ENCODE data around the gene ZNF785.

Gene ZNF785

DNA sequence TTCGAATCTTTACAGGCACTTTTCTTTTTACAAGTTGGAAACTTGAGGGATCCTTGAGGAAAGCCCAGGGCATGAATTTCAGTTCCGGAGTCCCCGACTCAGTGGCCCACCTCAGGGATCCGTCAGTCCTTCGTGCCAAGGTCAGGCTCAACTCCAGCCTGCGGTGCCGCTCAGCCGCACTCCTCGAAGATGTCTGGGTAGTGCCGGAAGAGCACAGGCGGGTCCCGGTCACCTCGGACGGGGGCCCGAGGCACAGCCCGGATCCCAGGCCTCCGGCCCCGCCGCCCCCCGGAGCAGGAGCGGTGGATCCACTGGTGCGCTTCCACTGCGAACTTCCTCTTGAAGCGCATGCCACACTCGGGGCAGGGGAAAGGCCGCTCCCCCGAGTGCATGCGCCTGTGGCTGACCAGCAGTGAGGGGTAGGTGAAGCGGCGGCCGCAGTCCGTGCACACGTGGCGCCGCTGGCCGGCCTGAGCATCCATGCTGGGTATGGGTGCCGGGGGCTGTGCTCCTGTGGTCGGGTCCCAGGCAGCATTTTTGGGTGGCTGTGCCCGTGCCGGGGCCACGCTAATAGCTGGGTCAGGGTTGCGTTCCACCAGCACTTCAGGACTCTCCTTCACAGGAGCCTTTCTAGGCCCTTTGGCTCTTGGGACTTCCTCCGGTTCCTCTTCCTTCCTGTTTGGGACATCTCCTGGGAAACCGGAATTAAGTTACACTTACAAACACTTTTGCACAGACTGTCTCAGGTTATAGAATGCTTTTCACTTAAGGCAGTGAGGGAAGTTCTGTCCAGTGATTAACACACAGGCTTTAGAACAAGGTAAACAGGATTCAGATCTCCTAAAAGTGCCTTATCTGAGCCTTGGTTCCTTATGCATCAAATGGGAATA, 15.5 kb downstream of the ZNF785 start:
- no peak for DNase-seq (ENCODE audit: low read depth)
- H3K4me3 ChIP-seq (ENCODE audit: low read depth, low read length): no peak overlapping the region
- TF ChIP-seq MYC (IDR thresholded peaks at IDR 0.05; ENCODE audit: low read depth, low read length): no peak
- TF ChIP-seq POLR2A (IDR thresholded peaks at IDR 0.05; ENCODE audit: extremely low read depth, insufficient read length): no peak
- TF ChIP-seq, protein P1, sequence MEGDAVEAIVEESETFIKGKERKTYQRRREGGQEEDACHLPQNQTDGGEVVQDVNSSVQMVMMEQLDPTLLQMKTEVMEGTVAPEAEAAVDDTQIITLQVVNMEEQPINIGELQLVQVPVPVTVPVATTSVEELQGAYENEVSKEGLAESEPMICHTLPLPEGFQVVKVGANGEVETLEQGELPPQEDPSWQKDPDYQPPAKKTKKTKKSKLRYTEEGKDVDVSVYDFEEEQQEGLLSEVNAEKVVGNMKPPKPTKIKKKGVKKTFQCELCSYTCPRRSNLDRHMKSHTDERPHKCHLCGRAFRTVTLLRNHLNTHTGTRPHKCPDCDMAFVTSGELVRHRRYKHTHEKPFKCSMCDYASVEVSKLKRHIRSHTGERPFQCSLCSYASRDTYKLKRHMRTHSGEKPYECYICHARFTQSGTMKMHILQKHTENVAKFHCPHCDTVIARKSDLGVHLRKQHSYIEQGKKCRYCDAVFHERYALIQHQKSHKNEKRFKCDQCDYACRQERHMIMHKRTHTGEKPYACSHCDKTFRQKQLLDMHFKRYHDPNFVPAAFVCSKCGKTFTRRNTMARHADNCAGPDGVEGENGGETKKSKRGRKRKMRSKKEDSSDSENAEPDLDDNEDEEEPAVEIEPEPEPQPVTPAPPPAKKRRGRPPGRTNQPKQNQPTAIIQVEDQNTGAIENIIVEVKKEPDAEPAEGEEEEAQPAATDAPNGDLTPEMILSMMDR (IDR thresholded peaks at IDR 0.05; ENCODE audit: low read depth, low read length): no peak
- TF ChIP-seq, protein P2, sequence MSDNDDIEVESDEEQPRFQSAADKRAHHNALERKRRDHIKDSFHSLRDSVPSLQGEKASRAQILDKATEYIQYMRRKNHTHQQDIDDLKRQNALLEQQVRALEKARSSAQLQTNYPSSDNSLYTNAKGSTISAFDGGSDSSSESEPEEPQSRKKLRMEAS (IDR thresholded peaks at IDR 0.05; ENCODE audit: low read depth, low read length): no peak

DNA sequence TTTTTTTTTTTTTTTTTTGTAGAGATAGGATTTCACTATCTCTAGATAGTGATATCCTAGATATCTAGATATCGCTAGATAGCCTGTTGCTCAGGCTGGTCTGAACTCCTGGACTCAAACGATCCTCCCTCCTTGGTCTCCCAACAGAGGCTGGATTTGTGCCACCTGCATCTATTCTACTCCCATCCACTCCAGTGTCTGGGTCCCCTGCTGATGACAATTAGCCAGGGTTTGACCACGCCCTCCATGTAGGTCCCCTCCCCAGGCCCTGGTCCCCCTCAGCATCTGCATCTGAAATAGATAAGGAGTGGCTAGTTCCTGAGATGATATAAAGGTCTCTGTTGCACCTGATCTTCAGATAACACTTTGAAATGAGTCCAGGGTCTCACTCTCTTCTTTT, 16.2 kb downstream of the ZNF785 start:
- H3K4me3 ChIP-seq (ENCODE audit: low read depth, low read length): no peak overlapping the region
- no peak for DNase-seq (ENCODE audit: low read depth)
- no peak for TF ChIP-seq POLR2A (IDR thresholded peaks at IDR 0.05; ENCODE audit: extremely low read depth, insufficient read length)
- no peak for TF ChIP-seq MYC (IDR thresholded peaks at IDR 0.05; ENCODE audit: low read depth, low read length)
- TF ChIP-seq, protein P1 (IDR thresholded peaks at IDR 0.05; ENCODE audit: low read depth, low read length): no peak
- TF ChIP-seq, protein P2 (IDR thresholded peaks at IDR 0.05; ENCODE audit: low read depth, low read length): no peak

DNA sequence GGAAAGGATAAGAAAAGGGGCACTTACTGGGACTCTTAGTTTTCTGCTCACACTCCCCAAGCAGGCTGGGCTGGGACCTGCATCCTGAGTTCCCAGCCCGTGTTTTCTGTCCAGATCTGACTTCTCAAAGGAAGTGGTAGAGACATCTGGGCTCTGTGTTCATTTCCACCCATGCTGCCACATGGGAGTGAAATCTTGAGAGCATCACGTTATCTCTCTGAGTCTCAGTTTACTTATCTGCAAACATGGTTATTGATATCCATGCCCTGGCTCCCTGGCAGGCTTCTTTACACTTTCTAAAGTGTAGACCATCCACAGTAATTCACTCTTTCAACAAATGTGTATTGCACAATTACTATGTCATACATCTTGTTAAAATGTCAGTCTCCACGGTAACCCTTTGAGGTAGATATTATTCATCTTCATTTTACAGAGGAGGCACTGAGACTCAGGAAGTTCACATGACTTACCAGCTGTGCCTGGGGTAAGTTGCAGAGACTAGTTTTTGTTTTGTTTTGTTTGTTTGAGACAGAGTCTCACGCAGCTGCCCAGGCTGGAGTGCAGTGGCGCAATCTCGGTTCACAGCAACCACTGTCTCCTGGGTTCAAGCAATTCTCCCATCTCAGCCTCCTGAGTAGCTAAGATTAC, 17.4 kb downstream of the ZNF785 start:
- no peak overlapping the region for H3K4me3 ChIP-seq (ENCODE audit: low read depth, low read length)
- peak; percentile 88 for DNase-seq (ENCODE audit: low read depth)

DNA sequence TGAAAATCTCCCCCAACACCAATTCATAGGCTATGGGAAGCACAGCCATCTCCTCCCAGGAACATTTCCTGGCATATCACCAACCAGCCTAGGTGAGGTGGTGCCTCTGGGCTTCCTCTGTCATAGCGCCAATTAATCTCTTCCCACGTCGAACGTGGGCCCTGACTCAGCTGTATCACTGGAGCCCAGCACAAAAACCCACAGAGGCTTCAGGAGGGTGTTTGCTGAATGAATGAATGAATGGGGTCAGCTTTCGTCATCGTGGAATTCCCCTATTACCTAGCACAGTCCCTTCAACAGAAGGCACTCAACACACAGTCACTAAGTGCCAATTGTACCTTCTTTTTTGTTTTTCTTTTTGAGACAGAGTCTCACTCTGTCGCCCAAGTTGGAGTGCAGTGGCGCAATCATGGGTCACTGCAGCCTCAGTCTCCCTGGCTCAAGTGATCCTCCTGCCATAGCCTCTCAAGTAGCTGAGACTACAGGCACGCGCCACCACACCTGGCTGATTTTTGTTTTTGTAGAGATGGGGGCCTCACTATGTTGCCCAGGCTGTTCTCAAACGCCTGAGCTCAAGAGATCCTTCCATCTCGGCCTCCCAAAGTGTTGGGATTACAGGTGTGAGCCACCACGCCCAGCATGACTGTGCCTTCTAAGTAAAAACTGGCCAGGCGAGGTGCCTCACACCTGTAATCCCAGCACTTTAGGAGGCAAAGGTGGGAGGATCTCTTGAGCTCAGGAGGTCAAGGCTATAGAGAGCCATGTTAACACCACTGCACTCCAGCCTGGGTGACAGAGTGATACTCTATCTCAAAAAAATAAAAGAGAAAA, 18.1 kb downstream of the ZNF785 start:
- TF ChIP-seq POLR2A (IDR thresholded peaks at IDR 0.05; ENCODE audit: extremely low read depth, insufficient read length) (no peak), MYC (IDR thresholded peaks at IDR 0.05; ENCODE audit: low read depth, low read length) (no peak)
- TF ChIP-seq, protein P2 (IDR thresholded peaks at IDR 0.05; ENCODE audit: low read depth, low read length): no peak
- TF ChIP-seq, protein P1 (IDR thresholded peaks at IDR 0.05; ENCODE audit: low read depth, low read length): no peak
- DNase-seq (ENCODE audit: low read depth): peak; percentile 22
- no peak overlapping the region for H3K4me3 ChIP-seq (ENCODE audit: low read depth, low read length)

More for the DNA sequence above, 17.4 kb downstream of the ZNF785 start:
- TF ChIP-seq, protein P1 (IDR thresholded peaks at IDR 0.05; ENCODE audit: low read depth, low read length): no peak
- TF ChIP-seq MYC (IDR thresholded peaks at IDR 0.05; ENCODE audit: low read depth, low read length) (0 out of 2 replicates have a peak, but pooled peaks have one; percentile 3), POLR2A (IDR thresholded peaks at IDR 0.05; ENCODE audit: extremely low read depth, insufficient read length) (no peak)
- TF ChIP-seq, protein P2 (IDR thresholded peaks at IDR 0.05; ENCODE audit: low read depth, low read length): peak; percentile 27; the same call in 1 of the 2 replicates

DNA sequence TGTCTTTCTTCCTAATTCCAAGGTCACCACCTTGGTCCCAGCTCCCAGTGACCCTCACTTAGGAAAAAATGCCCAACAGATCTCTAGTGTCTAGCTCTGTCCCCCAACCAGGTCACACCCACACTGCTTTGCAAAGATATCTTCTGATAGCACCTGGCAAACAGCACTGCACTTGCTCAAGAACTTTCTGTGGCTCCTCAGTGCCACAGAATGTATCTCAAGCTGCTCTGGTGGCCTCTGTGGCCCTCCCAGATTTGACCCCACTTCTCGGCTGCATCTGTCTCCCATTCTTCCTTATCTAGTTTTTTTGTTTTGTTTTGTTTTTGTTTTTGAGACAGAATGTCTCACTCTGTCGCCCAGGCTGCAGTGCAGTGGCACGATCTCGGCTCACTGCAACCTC, 19.0 kb downstream of the ZNF785 start:
- no peak for DNase-seq (ENCODE audit: low read depth)
- H3K4me3 ChIP-seq (ENCODE audit: low read depth, low read length): no peak overlapping the region
- TF ChIP-seq MYC (IDR thresholded peaks at IDR 0.05; ENCODE audit: low read depth, low read length): no peak
- TF ChIP-seq, protein P2 (IDR thresholded peaks at IDR 0.05; ENCODE audit: low read depth, low read length): no peak
- TF ChIP-seq, protein P1 (IDR thresholded peaks at IDR 0.05; ENCODE audit: low read depth, low read length): no peak

Data from NB4 (cell line).